NCI-H69 (cell line): Measurements from ENCODE around the gene HMX2.
"Not testable (repeated sequence)": the region's sequence is repeated elsewhere in the genome, so short reads cannot be mapped to it uniquely, and the experiment has no call there.

Source experiments
- DNase-seq: peaks from one replicate; lab custom pipeline; 2025; lab: John Stamatoyannopoulos, UW

Gene HMX2

GRCh38 chr10:123151737-123152135 lies 3.8 kb downstream of the HMX2 start:
- DNase-seq = no peak

GRCh38 chr10:123153486-123154091 lies 5.7 kb downstream of the HMX2 start:
- no peak for DNase-seq

- DNase-seq = peak; percentile 97
Observed at GRCh38 chr10:123154092-123154710, 6.3 kb downstream of the HMX2 start, which contains the start of gene BUB3. BUB3 (plus strand) TSS chr10:123154402; CDS start chr10:123154918, 516 bp downstream.

GRCh38 chr10:123154711-123155505 lies 7.0 kb downstream of the HMX2 start:
- DNase-seq = peak; percentile 68

- no peak for DNase-seq
Observed at GRCh38 chr10:123156078-123156477, 8.1 kb downstream of the HMX2 start.

DNA sequence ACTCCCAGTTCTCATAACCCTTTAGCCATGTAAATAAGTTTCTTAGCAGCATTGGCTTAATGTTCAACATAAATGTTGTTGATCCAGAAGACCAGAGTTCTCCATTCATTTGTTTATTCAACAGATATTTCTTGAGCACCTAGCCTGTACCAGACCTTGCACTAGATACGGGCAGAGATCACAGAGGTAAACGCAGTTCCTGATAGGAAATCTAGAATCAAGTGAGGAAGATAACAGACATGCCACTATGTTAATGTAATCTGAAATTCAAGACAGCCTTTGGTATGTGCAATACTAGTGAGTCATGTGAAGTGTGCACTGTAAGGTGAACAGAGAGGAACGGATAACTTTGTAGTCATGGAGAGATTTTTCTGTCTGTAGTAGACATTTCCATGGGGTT lies 9.3 kb downstream of the HMX2 start:
- DNase-seq = no peak

DNA sequence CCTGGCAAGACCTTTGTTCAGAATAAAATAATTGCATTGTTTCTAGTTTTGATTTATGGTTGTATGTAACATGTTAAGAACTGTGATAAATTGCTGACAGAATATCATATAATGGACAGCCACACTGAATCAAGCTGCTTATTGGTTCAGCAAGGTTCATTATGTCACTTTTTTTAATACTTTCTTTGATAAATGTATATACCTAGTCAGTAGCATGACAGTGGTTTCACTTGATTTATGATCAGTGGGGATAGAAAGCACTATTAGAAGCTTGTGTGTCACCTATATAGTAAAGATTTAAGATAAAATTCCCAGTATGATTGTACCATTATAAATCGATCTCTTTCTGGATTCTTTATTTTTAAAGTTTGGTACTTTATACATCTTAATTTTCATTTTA lies 10.7 kb downstream of the HMX2 start:
- no peak for DNase-seq

- DNase-seq = no peak
Observed at GRCh38 chr10:123160311-123160980, 12.5 kb downstream of the HMX2 start.

GRCh38 chr10:123164319-123164718 lies 16.4 kb downstream of the HMX2 start:
- DNase-seq = no peak

- DNase-seq = peak; percentile 2
Observed at GRCh38 chr10:123165445-123166072, 17.6 kb downstream of the HMX2 start.

DNA sequence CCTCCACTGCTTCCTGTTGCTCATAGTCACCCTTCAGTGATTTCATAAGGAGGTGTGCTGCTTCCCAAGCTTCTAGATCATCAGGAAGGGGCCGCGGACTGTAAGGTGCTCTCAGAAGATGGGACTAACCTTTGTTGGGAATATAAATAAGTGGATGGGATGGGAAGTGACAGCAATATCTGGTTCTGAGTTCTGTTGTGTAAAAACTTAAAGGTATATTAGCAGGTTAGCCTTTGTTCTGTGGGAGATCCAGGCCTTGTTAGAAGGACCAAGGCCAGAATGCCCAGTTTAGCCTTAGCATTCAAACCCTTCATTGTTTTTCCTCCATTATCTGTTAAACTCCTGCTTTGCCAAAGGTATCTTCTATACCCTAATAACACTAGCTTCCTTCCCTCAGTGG lies 18.7 kb downstream of the HMX2 start:
- no peak for DNase-seq

DNA sequence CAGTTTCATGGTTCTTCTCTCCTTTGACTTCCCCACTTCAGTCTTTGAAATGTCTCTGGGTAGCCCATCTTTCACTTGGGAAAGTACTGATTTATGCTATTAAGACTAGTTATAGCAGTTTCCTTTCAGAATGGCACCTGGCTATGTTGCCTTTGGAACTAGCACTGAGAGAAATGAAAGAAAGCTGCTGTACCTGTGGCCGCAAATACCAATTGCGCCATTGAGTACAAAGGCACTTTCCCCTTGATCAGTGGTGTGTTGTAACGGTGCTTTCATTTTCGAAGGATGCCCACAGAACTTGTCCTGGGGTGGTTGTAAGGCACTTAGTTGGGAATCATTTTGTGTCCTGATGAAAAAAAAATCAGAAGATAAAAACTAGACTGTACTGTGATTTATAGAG lies 23.0 kb downstream of the HMX2 start:
- DNase-seq = no peak

DNA sequence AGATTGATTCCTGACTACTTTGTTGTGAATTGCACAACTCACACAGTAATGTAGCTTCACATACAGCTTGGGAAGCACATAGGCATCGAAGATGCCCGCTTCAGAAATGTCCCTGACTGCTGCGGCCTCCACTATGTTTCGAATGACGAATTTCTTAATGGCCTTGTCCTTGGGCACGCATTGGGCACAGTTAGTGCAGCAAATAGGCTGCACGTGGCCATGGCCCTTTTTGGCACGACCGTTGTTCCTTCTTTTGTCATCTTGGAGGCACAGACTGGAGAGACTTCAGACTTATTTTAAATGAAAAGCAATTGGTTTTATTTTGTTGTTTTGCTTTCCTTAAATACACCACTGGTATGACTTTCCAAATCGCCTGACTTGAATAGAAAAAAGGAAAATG lies 23.7 kb downstream of the HMX2 start:
- DNase-seq = not testable (repeated sequence)

DNA sequence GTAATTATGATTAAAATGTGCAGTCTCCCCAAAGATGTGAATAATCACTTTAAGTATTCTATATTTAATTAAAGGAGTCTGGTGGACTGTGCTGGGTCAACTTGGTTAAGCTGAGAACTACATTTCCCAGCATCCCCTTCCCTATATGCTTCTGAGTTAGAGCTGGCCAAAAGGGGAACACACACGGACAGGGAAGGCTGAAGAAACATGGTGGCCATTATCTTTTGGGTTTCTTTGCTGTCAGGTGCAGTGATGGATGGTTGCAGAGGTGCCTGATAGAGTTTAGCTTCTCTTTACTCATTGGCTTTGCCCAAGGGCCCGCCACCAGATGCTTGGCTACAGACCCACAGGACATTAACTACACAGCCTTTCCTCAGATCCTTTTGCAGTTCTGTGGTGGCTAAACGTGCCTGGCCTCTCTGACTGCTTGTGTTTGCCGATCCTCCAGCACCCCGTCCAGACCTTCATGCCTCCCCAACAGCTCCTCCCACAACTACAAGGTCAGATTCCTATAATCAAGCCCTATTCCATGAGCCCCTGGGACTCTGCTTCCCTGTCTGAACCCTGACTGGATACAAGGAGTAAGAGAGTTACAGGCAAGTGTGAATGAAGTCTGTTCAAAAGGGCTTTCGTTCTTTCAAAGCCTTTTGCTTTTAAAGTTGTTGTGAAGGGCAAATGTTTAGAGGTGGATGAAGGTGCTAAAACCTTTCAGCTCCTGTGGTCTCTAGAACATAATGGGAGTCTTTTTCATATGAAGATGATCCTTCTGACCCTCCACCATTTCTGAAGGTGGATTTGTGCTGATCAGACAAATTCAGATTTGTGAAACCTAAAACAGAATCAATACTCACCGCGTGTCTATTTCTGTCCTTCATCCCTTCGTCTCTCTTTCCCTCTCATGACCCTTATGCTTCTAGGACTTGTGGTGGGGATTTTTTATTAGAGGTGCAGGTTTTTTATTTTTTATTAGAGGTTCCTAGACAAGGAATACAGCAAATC lies 27.8 kb downstream of the HMX2 start:
- DNase-seq = no peak

DNA sequence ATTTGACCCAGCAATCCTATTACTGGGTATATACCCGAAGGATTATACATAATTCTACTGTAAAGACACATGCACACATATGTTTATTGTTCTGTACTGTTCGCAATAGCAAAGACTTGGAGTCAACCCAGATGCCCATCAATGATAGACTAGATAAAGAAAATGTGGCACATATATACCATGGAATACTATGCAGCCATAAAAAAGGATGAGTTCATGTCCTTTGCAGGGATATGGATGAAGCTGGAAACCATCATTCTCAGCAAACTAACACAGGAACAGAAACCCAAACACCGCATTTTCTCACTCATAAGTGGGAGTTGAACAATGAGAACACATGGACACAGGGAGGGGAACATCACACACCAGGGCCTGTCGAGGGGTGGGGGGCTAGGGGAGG lies 30.5 kb downstream of the HMX2 start:
- DNase-seq = not testable (repeated sequence)

DNA sequence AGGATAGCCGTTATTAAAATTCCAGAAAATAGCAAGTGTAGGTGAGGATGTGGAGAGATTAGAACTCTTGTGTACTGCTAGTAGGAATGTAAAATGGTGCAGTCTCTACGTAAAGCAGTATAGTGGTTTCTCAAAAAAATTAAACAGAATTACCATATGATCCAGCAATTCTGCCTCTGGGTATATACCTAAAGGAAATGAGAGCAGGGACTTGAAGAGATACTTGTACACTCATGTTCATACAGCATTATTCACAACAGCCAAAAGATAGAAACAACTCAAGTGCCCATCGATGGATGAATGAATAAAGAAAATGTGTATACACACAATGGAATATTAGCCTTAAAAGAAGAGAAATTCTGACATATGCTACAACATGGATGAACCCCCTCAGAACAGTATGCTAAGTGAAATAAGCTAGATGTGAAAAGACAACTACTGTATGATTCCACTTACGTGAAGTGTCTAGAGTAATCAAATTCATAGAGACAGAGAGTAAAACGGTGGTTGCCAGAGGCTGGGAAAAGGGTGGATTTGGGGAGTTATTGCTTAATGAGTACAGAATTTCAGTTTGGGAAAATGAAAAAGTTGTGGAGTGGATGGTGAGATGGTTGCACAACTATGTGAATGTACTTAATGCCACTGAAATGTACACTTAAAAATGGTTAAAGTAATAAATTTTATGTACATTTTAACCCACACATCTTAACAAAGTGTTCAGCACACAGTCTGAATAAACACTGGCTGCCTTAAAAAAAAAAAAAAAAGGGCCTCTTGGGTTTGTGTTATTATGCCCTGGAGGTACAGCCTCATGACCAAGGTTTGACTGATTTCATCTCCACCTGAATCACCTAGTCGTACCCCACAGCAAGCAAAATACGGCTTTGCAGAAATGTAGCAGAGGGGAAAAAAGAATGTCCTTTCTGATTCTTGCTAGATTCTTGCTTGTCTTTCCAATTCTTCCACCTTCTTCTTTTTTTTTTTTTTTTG lies 32.5 kb downstream of the HMX2 start:
- no peak for DNase-seq

DNA sequence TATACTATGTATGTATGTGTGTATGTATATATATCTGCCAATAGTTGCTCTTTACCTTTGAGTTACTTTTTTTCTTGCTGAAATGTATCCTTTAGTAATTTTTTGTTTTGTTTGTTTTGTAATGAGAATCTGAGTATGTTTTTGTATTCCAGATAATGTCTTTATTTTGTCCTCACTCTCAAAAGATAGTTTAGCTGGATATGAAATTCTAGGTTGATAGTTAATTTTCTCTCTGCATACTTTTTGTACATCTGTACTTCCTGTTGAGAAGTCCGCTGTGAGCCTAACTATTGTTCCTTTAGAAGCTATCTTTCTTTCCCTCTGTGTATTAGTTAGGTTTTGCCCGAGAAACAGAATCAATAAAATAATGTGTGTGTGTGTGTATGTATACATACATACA lies 35.8 kb downstream of the HMX2 start:
- no peak for DNase-seq

- no peak for DNase-seq
Observed at GRCh38 chr10:123187781-123188180, 39.8 kb downstream of the HMX2 start.

GRCh38 chr10:123191886-123192285 lies 44.0 kb downstream of the HMX2 start:
- DNase-seq = no peak

GRCh38 chr10:123194056-123194455 lies 46.1 kb downstream of the HMX2 start:
- DNase-seq = no peak
